ENCODE results near the gene ANKRD61.

- TF ChIP-seq CTCF (IDR thresholded peaks at IDR 0.05) (no peak), EZH2 (IDR thresholded peaks at IDR 0.05) (no peak), EZH2phosphoT487 (IDR thresholded peaks at IDR 0.05) (no peak)
Observed at GRCh38 chr7:6028563-6028962, 2.6 kb upstream of the ANKRD61 start.
